A673 (cell line): ENCODE data around the gene MICU1. TPM values are rescaled to one million over a fixed set of nuclear protein-coding genes. Genes with fewer than 3 reads are reported as not detected.

Experiments used
- BruUV-seq: library from RNA; stranded (reverse); fragments of 400-500 nt; replicated peaks from 2 replicates; lab custom pipeline; 2021; lab: Mats Ljungman, UMichigan
- CTCF ChIA-PET: fragments of 300-600 bp; sonication (Branson Sonifier 250); formaldehyde crosslinking; loops from one replicate; lab custom pipeline; 2022; ENCODE audit warnings: antibody characterized with exemption; lab: Charles Lee
- POLR2A ChIA-PET: fragments of 300-600 bp; sonication (Branson Sonifier 250); formaldehyde crosslinking; loops from one replicate; lab custom pipeline; 2022; ENCODE audit warnings: antibody characterized with exemption; ENCODE audit not compliant: low non-redundant PET; lab: Charles Lee
- DNase-seq: peaks from one replicate; pipeline ENCODE4 v3.0.0-alpha.2; 2015; ENCODE audit warnings: low spot score
- H3K27ac ChIP-seq: fragments of 200-600 bp; sonication (generic); 2 replicates; pipeline ENCODE4 v1.5.1; 2016; ENCODE audit warnings: mixed run types, low read depth, mild to moderate bottlenecking, mixed read lengths, antibody characterized with exemption, low read length; ENCODE audit not compliant: poor library complexity, severe bottlenecking
- H3K27me3 ChIP-seq: fragments of 200-600 bp; sonication (generic); replicated peaks from 2 replicates; pipeline ENCODE4 v1.6.1; 2017; ENCODE audit warnings: mixed run types, low read depth, mild to moderate bottlenecking, mixed read lengths, antibody characterized with exemption, low read length; ENCODE audit not compliant: insufficient read depth, poor library complexity
- H3K36me3 ChIP-seq: fragments of 200-600 bp; sonication (generic); 2 replicates; pipeline ENCODE4 v1.6.1; 2016; ENCODE audit warnings: mixed run types, mild to moderate bottlenecking, mixed read lengths, antibody characterized with exemption, low read length; ENCODE audit not compliant: insufficient read depth, poor library complexity, severe bottlenecking
- H3K4me1 ChIP-seq: fragments of 200-600 bp; sonication (generic); 2 replicates; pipeline ENCODE4 v1.6.1; 2017; ENCODE audit warnings: mixed run types, mild to moderate bottlenecking, mixed read lengths, antibody characterized with exemption, low read length; ENCODE audit not compliant: insufficient read depth, poor library complexity, severe bottlenecking
- H3K4me3 ChIP-seq: fragments of 200-600 bp; sonication (generic); 2 replicates; pipeline ENCODE4 v1.5.1; 2016; ENCODE audit warnings: low read depth, mixed run types, mild to moderate bottlenecking, mixed read lengths, low read length; ENCODE audit not compliant: poor library complexity, severe bottlenecking
- H3K9me3 ChIP-seq: fragments of 200-600 bp; sonication (generic); 2 replicates; pipeline ENCODE4 v1.6.1; 2016; ENCODE audit warnings: mixed run types, low read depth, mild to moderate bottlenecking, mixed read lengths, antibody characterized with exemption, low read length; ENCODE audit not compliant: poor library complexity, severe bottlenecking
- CTCF ChIP-seq: fragments of 300-800, 200-600 bp; sonication (generic); conservative IDR thresholded peaks from 2 replicates; pipeline ENCODE4 v1.5.1; 2017; ENCODE audit warnings: low read depth, mild to moderate bottlenecking, antibody characterized with exemption, low read length, moderate library complexity, mixed read lengths
- EZH2 ChIP-seq: fragments of 200-600 bp; sonication (generic); IDR thresholded peaks from 2 replicates; pipeline ENCODE4 v1.6.1; 2017; ENCODE audit warnings: borderline replicate concordance, low read depth, mild to moderate bottlenecking, mixed read lengths, antibody characterized with exemption, low read length; ENCODE audit not compliant: poor library complexity, severe bottlenecking
- intact Hi-C: fragments of 100-400 bp; cut with micrococcal nuclease; formaldehyde crosslinking; loops from one replicate; pipeline ENCODE4 v1.10.0; 2022; ENCODE audit not compliant: unreplicated experiment
- total RNA-seq: library from RNA; stranded (reverse); gene quantifications from 2 replicates; pipeline ENCODE4 v1.2.3, GENCODE V29; 2021

MICU1 gene
- total RNA-seq, 1 experiment from 2014 or later, result 37.7 TPM

GRCh38 chr10:72515455-72515854 lies 110.4 kb downstream of the MICU1 start:
- no TSS peak for BruUV-seq
- no peak for TF ChIP-seq EZH2
- TF ChIP-seq CTCF, result no peak
- CTCF ChIA-PET, result no interaction called here

GRCh38 chr10:72513910-72514309 lies 112.0 kb downstream of the MICU1 start:
- H3K9me3 ChIP-seq, result no peaks in the 10 kb centered on the region
- H3K27ac ChIP-seq, result no peak overlapping the region
- TF ChIP-seq CTCF (no peak), EZH2 (no peak)
- no peaks in the 10 kb centered on the region for H3K27me3 ChIP-seq
- H3K36me3 ChIP-seq, result no peaks in the 10 kb centered on the region
- H3K4me1 ChIP-seq, result no peaks in the 10 kb centered on the region
- no TSS peak for BruUV-seq
- ChIA-PET POLR2A (interaction anchor here (0.5 kb wide), 1 partner anchor 194 kb away, joined by 11 read pairs; no protein-coding TSS in a partner anchor), CTCF (no interaction called here)
- DNase-seq, result no peak
- intact Hi-C loops, result no loop called here
- no peak overlapping the region for H3K4me3 ChIP-seq

More at GRCh38 chr10:72515455-72515854, 110.4 kb downstream of the MICU1 start:
- Histone ChIP-seq H3K9me3 (no peaks in the 10 kb centered on the region), H3K27ac (no peak overlapping the region), H3K4me3 (no peak overlapping the region), H3K36me3 (no peaks in the 10 kb centered on the region), H3K4me1 (no peaks in the 10 kb centered on the region), H3K27me3 (no peaks in the 10 kb centered on the region)
- POLR2A ChIA-PET, result no interaction called here
- DNase-seq, result no peak
- intact Hi-C loops, result no loop called here

GRCh38 chr10:72511459-72511858 lies 114.4 kb downstream of the MICU1 start:
- Histone ChIP-seq H3K36me3 (no peaks in the 10 kb centered on the region), H3K4me1 (no peaks in the 10 kb centered on the region), H3K27me3 (no peaks in the 10 kb centered on the region), H3K4me3 (no peak overlapping the region), H3K27ac (no peak overlapping the region), H3K9me3 (no peaks in the 10 kb centered on the region)
- intact Hi-C loops, result no loop called here
- ChIA-PET POLR2A (interaction anchor here (0.9 kb wide), 1 partner anchor 847 kb away, joined by 3 read pairs; no protein-coding TSS in a partner anchor), CTCF (no interaction called here)
- BruUV-seq, result no TSS peak
- TF ChIP-seq CTCF (no peak), EZH2 (no peak)
- DNase-seq, result no peak
